ENCODE results near the gene ALS2CL. TPM values are rescaled to one million over a fixed set of nuclear protein-coding genes. Genes with fewer than 3 reads are reported as not detected.

ALS2CL gene
- total RNA-seq, 2 experiments from 2014 or later = 3.2 to 3.3 TPM

- Mint-ChIP-seq H3K27ac (no peak overlapping the region), H3K27me3 (peaks cover 3% of the 10 kb centered on the region), H3K36me3 (ENCODE audit: low read depth) (no peaks in the 10 kb centered on the region), H3K4me3 (no peak overlapping the region), H3K9me3 (ENCODE audit: low read depth) (no peaks in the 10 kb centered on the region), H3K4me1 (no peaks in the 10 kb centered on the region)
- POLR2A ChIA-PET = no interaction called here
- ATAC-seq (no peak), DNase-seq (no peak)
- intact Hi-C loops (cut with DNase I, micrococcal nuclease) = no loop called here
- CTCF ChIA-PET = interaction anchor here (0.6 to 1.8 kb wide), 2 partner anchors 8 to 108 kb away, joined by 3 to 5 read pairs; no protein-coding TSS in a partner anchor
Observed at GRCh38 chr3:46729038-46729437, 35.6 kb upstream of the ALS2CL start.

DNA sequence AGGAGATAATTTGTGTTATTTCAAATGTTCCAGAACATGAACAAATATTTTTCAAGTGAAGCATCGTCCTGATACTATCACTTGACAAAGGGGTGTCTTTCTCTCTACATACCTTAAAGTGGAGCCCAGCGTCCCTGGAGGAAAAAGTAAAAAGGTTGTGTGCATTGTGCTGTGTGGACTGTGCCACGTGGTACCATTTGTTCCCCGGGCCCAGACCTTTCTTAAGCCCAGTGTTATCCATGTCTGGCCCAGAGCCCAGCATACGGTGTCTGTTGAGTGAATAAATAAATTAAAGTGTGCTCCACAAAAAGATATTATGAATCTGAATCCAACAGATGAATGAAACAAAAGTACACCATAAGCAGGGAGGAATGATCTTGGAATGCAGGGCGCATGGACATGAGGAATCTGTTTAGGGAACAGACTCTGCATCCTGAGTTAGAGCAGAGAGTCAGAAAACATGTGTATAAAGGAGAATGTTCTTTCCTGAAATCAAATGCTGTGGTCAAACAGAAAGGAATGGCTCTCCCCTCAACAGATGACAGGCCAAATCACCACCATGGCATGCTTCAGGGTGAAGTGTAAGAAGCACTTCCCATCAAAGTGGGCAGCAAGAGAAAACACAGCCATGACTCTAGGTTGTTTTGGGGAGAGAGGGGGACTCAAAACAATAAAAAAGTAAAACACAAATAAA is 32.3 kb upstream of the ALS2CL start:
- ChIA-PET CTCF (no interaction called here), POLR2A (no interaction called here)
- ATAC-seq (no peak), DNase-seq (no peak)
- Mint-ChIP-seq H3K36me3 (ENCODE audit: low read depth) (no peaks in the 10 kb centered on the region), H3K27ac (no peak overlapping the region), H3K4me1 (no peaks in the 10 kb centered on the region), H3K4me3 (no peak overlapping the region), H3K9me3 (ENCODE audit: low read depth) (no peaks in the 10 kb centered on the region), H3K27me3 (peaks cover 8% of the 10 kb centered on the region)
- intact Hi-C loops (cut with DNase I, micrococcal nuclease) = no loop called here

DNA sequence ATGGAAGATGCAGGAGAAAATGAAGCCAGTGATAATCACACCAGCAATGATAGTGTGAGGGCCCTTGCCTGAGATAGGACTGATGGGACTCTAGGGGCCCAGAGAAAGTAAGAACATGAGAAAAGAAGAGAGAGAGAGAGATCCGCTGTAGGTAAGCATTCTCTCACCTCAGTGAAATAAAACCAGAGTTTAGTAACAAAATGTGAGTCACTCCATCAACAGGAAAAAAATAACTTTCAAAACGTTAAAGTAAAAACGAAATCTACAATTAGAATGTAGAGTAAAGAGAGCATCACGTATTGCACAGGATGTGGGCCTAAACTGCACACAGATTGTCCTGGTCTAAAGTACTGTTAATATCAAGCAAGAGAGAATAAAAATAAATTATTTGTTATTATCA is 30.9 kb upstream of the ALS2CL start:
- H3K4me3 Mint-ChIP-seq = no peak overlapping the region
- POLR2A ChIA-PET = no interaction called here
- ATAC-seq = peak; percentile 65

GRCh38 chr3:46722443-46722842 is 29.0 kb upstream of the ALS2CL start:
- ChIA-PET POLR2A (no interaction called here), CTCF (no interaction called here)
- H3K27me3 Mint-ChIP-seq = peaks cover 15% of the 10 kb centered on the region
- no peak overlapping the region for H3K4me3 Mint-ChIP-seq
- H3K4me1 Mint-ChIP-seq = no peaks in the 10 kb centered on the region
- H3K9me3 Mint-ChIP-seq (ENCODE audit: low read depth) = no peaks in the 10 kb centered on the region
- no peak for ATAC-seq
- no peak overlapping the region for H3K27ac Mint-ChIP-seq
- DNase-seq = no peak
- no peaks in the 10 kb centered on the region for H3K36me3 Mint-ChIP-seq (ENCODE audit: low read depth)
- intact Hi-C loops (cut with DNase I, micrococcal nuclease) = no loop called here

More for the DNA sequence above, 30.9 kb upstream of the ALS2CL start:
- no peaks in the 10 kb centered on the region for H3K4me1 Mint-ChIP-seq
- intact Hi-C loops (cut with DNase I, micrococcal nuclease) = no loop called here
- H3K27ac Mint-ChIP-seq = no peak overlapping the region
- H3K27me3 Mint-ChIP-seq = peaks cover 10% of the 10 kb centered on the region
- H3K9me3 Mint-ChIP-seq (ENCODE audit: low read depth) = no peaks in the 10 kb centered on the region
- DNase-seq = no peak
- CTCF ChIA-PET = interaction anchor here (0.7 to 1.0 kb wide), 3 partner anchors 10 to 188 kb away, joined by 3 read pairs; no protein-coding TSS in a partner anchor
- H3K36me3 Mint-ChIP-seq (ENCODE audit: low read depth) = no peaks in the 10 kb centered on the region

DNA sequence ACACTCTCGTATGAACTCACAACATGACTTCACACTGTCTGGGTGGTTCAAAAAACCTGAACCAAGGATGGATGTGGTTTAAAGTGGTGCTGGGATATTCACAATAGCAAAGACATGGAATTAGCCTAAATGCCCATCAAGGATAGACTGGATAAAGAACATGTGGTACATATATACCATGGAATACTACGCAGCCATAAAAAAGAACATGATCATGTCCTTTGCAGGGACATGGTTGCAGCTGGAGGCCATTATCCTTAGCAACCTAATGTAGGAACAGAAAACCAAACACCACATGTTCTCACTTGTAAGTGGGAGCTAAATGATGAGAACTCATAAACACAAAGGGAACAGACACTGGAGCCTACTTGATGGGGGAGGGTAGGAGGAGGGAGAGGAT is 27.5 kb upstream of the ALS2CL start:
- peaks cover 15% of the 10 kb centered on the region for H3K27me3 Mint-ChIP-seq
- intact Hi-C loops (cut with DNase I, micrococcal nuclease) = no loop called here
- DNase-seq (no peak), ATAC-seq (no peak)
- H3K36me3 Mint-ChIP-seq (ENCODE audit: low read depth) = no peaks in the 10 kb centered on the region
- H3K9me3 Mint-ChIP-seq (ENCODE audit: low read depth) = no peaks in the 10 kb centered on the region
- no peak overlapping the region for H3K27ac Mint-ChIP-seq
- POLR2A ChIA-PET = no interaction called here
- CTCF ChIA-PET = interaction anchor here (0.6 to 1.4 kb wide), 3 partner anchors 9 to 153 kb away, joined by 3 to 5 read pairs (median 3); no protein-coding TSS in a partner anchor
- H3K4me1 Mint-ChIP-seq = no peaks in the 10 kb centered on the region
- no peak overlapping the region for H3K4me3 Mint-ChIP-seq

GRCh38 chr3:46719735-46720271 is 26.3 kb upstream of the ALS2CL start:
- CTCF ChIA-PET = interaction anchor here (0.7 to 1.4 kb wide), 3 partner anchors 10 to 231 kb away, joined by 3 to 8 read pairs (median 5); no protein-coding TSS in a partner anchor
- Mint-ChIP-seq H3K27ac (no peak overlapping the region), H3K36me3 (ENCODE audit: low read depth) (no peaks in the 10 kb centered on the region), H3K9me3 (ENCODE audit: low read depth) (no peaks in the 10 kb centered on the region), H3K4me1 (no peaks in the 10 kb centered on the region), H3K4me3 (no peak overlapping the region), H3K27me3 (peaks cover 14% of the 10 kb centered on the region)
- POLR2A ChIA-PET = interaction anchor here (0.6 kb wide), 1 partner anchor 195 kb away, joined by 4 read pairs; no protein-coding TSS in a partner anchor
- ATAC-seq = no peak
- intact Hi-C loops (cut with DNase I, micrococcal nuclease) = no loop called here
- no peak for DNase-seq

DNA sequence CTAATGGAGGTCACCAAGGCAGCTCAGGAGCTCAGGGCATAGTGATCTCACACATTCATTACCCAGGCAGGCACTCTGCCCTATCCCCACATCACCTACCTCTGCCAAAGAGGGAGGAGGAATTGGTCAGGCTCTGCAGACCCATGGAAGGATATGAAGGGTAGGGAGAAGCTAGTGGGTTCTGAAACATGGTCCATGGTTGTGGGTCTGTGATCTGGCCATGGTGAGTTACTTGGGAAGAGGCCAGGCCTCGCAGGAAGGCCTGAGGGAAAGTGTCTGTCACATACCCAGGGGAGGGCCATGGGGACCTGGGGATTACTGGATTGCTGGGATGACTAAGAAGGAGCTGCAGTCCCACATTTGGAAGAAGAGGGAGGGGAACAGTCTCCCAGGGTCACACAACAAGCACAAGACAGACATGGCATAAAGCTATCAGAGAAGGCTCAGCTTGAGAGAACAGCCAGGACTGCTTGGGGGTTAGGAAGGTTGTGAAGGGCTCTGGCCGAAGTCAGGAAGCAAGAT is 25.6 kb upstream of the ALS2CL start:
- Mint-ChIP-seq H3K9me3 (ENCODE audit: low read depth) (no peaks in the 10 kb centered on the region), H3K27ac (no peak overlapping the region), H3K4me3 (no peak overlapping the region), H3K27me3 (peaks cover 14% of the 10 kb centered on the region), H3K36me3 (ENCODE audit: low read depth) (no peaks in the 10 kb centered on the region), H3K4me1 (no peaks in the 10 kb centered on the region)
- ATAC-seq (no peak), DNase-seq (no peak)
- POLR2A ChIA-PET = no interaction called here
- CTCF ChIA-PET = interaction anchor here (0.6 to 1.3 kb wide), 4 partner anchors 16 to 231 kb away, joined by 3 to 8 read pairs (median 4); no protein-coding TSS in a partner anchor
- intact Hi-C loops (cut with DNase I, micrococcal nuclease) = no loop called here

DNA sequence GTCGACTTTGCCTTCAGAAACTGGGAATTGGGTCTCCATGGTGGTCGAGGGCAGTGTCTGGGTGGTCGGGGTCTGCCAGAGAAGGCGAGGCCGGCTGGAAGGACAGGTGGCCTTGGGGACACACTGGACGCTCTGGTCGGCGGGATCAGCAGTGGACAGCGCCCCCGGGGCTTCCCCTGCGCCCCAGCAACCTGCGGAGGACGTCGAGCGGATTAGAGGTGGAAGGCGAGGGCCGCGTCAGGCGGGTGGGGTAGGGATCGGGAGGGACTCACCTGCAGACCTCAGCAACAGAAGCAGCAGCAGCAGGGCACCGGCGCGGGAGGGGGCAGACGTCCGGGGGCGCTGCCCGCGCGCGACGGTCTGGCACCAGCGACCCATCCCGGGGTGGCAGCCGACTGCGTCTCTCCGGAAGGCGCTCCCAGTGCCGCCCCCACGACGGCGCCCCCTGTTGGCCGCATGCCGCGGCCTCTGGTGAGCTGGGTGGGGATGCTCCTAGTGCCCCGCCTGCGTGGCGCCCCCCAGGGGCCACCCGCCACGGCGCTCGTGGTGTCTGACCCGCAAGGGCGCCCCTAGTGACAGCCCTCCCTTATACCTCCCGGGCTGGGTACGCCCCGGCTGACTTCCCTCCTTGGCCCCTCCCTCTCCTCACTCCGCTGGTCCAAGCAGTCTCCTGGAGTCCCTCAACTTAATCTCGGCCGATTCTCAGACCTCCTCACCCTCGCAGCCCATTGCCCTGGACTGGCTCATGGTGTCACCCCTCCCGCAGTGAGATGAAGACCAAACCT is 24.2 kb upstream of the ALS2CL start, which contains the start of gene PRSS50:
PRSS50 (minus strand) TSS at position 423 of the 785 bp plus-strand sequence; CDS start at position 378, 45 bp downstream.
- ChIA-PET CTCF (interaction anchor here (0.8 to 1.3 kb wide), 5 partner anchors 15 to 228 kb away, joined by 3 to 4 read pairs (median 3); partner anchors contain the start of gene MYL3), POLR2A (no interaction called here)
- peak; percentile 73 for DNase-seq
- no peak within 1 kb of the TSS for H3K27ac Mint-ChIP-seq
- peaks cover 14% of the 10 kb centered on the region for H3K27me3 Mint-ChIP-seq
- peak; percentile 82 for ATAC-seq
- no peaks in the 10 kb centered on the region for H3K9me3 Mint-ChIP-seq (ENCODE audit: low read depth)
- H3K36me3 Mint-ChIP-seq (ENCODE audit: low read depth) = no peaks in the 10 kb centered on the region
- intact Hi-C loops (cut with DNase I, micrococcal nuclease) = no loop called here
- H3K4me1 Mint-ChIP-seq = no peaks in the 10 kb centered on the region
- no peak within 1 kb of the TSS for H3K4me3 Mint-ChIP-seq

DNA sequence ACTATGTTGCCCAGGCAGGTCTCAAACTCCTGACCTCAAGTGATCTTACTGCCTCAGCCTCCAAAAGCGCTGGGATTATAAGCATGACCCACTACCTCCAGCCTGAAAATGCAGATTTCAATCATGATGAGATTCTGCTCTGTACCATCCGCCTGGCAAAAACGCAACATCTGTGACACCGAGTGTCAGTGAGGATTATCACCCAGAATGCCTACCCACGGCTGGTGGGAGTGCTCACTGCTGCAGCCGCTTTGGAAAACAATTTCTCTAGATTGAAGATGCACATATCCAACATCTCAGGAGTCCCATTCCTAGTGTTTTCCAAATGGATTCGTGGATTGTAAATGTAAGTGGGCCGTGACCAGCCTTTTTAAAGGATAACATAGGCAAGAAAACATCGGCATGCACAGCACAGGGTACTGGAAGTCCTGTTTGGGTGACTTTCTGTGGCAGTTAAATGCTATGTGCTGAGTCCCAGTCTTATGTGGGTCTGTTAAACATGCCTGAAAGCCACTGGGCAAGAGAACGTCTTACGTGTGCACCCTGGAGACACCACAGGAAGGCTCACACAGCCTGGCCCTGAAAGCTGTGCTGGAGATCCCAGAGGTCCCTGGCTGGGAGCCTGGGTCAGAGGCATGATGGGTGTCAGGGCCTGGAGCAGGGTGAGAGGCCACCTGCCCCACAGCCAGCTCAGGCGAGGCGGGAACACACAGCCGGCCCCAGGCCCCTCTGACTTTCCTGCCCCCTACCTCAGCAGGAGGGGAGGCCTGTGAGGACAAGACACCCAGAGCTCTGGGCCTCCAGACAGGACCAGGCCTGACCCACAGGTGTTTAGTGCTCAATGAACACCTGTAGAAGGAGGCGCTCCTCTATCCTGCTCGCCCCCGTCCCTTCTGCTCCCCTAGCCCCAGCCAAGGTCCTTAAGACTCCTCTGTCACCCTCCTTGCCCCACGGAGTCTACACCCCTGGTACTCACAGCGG is 23.3 kb upstream of the ALS2CL start:
- CTCF ChIA-PET = interaction anchor here (1.0 kb wide), 2 partner anchors 94 to 227 kb away, joined by 3 read pairs; no protein-coding TSS in a partner anchor
- Mint-ChIP-seq H3K9me3 (ENCODE audit: low read depth) (no peaks in the 10 kb centered on the region), H3K27ac (no peak overlapping the region)

GRCh38 chr3:46715507-46716175 is 22.2 kb upstream of the ALS2CL start:
- no peaks in the 10 kb centered on the region for H3K4me1 Mint-ChIP-seq
- no peaks in the 10 kb centered on the region for H3K36me3 Mint-ChIP-seq (ENCODE audit: low read depth)
- peaks cover 9% of the 10 kb centered on the region for H3K27me3 Mint-ChIP-seq
- ChIA-PET POLR2A (no interaction called here), CTCF (interaction anchor here (0.8 to 1.3 kb wide), 2 partner anchors 22 to 179 kb away, joined by 3 read pairs; partner anchors contain the start of gene ALS2CL)
- H3K27ac Mint-ChIP-seq = no peak overlapping the region
- no peak for ATAC-seq
- no peak overlapping the region for H3K4me3 Mint-ChIP-seq
- intact Hi-C loops (cut with DNase I, micrococcal nuclease) = no loop called here
- no peaks in the 10 kb centered on the region for H3K9me3 Mint-ChIP-seq (ENCODE audit: low read depth)
- DNase-seq = no peak

More for the DNA sequence above, 23.3 kb upstream of the ALS2CL start:
- DNase-seq = no peak
- no peak overlapping the region for H3K4me3 Mint-ChIP-seq
- no peaks in the 10 kb centered on the region for H3K4me1 Mint-ChIP-seq
- POLR2A ChIA-PET = no interaction called here
- no peaks in the 10 kb centered on the region for H3K36me3 Mint-ChIP-seq (ENCODE audit: low read depth)
- intact Hi-C loops (cut with DNase I, micrococcal nuclease) = no loop called here
- ATAC-seq = no peak
- peaks cover 14% of the 10 kb centered on the region for H3K27me3 Mint-ChIP-seq
